Measurements from ENCODE around the gene G0S2. TPM values are rescaled to one million over a fixed set of nuclear protein-coding genes. Genes with fewer than 3 reads are reported as not detected.

G0S2 gene
- total and polyA plus RNA-seq, 9 of the 15 experiments (the other 6 are each of a cell fraction or from before 2014, with no cell fraction given) = 0.18 to 65.6 (median 11.4) TPM

DNA sequence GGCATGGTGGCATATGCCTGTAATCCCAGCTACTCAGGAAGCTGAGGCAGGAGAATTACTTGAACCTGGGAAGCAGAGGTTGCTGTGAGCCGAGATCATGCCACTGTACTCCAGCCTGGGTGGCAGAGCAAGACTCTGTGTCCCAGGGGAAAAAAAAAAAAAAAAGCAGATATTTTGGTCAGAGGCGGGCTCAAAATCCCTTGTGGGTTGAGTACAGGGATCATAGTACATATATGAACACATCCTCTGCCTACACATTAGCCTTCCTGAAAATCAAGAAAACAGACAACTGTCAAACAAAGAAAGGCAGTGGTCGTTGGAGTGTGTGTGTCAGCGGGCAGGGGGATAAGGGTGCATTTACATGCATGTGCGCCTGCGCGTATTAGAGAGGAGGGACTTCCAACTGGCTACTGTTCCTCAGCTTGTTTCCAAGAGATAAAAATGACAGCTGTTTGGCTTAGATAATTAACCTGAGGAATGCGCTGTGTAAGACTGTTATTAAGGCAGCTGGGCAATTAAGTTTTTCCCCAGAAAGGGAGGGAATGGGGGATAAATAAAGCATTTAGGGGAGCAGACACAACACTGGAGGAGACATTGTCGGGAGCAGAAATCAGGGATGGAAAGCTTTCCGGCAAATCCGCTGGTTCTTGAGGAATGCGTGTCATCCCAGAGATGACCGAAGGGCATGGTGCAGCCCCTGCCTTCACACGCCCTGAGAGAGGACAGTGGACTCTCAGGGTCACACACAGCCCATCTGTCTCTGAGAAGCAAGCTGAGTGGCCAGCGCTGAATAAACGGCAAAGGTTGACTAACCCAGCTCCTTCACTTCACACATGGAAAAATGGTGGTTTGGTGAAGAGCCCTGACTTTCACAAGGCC lies 29.4 kb upstream of the G0S2 start (continued):
- TF ChIP-seq ZNF668 (CRISPR knock-in tag; IDR thresholded peaks at IDR 0.05) (peak; percentile 35; the same call in 1 of the 2 replicates), SMARCC2 (IDR thresholded peaks at IDR 0.05; ENCODE audit: low read depth) (peak; percentile 89), SMAD1 (IDR thresholded peaks at IDR 0.05; ENCODE audit: low read depth, low read length, partially characterized antibody) (no peak), ESRRA (IDR thresholded peaks at IDR 0.05; ENCODE audit: borderline replicate concordance, low read depth) (no peak), CHCHD3 (CRISPR knock-in tag; IDR thresholded peaks at IDR 0.05) (no peak), L3MBTL2 (IDR thresholded peaks at IDR 0.05) (peak; percentile 52), ZNF121 (CRISPR knock-in tag; conservative IDR thresholded peaks at IDR 0.05) (no peak), TGIF2 (CRISPR knock-in tag; IDR thresholded peaks at IDR 0.05) (no peak), SMAD4 (CRISPR knock-in tag; conservative IDR thresholded peaks at IDR 0.05) (peak; percentile 74; the same call in 1 of the 2 replicates), TEAD4 (IDR thresholded peaks at IDR 0.05; ENCODE audit: low read length) (peak; percentile 98), TEAD4 (CRISPR knock-in tag; IDR thresholded peaks at IDR 0.05; ENCODE audit: borderline replicate concordance) (no peak)
- TF ChIP-seq, protein P1, sequence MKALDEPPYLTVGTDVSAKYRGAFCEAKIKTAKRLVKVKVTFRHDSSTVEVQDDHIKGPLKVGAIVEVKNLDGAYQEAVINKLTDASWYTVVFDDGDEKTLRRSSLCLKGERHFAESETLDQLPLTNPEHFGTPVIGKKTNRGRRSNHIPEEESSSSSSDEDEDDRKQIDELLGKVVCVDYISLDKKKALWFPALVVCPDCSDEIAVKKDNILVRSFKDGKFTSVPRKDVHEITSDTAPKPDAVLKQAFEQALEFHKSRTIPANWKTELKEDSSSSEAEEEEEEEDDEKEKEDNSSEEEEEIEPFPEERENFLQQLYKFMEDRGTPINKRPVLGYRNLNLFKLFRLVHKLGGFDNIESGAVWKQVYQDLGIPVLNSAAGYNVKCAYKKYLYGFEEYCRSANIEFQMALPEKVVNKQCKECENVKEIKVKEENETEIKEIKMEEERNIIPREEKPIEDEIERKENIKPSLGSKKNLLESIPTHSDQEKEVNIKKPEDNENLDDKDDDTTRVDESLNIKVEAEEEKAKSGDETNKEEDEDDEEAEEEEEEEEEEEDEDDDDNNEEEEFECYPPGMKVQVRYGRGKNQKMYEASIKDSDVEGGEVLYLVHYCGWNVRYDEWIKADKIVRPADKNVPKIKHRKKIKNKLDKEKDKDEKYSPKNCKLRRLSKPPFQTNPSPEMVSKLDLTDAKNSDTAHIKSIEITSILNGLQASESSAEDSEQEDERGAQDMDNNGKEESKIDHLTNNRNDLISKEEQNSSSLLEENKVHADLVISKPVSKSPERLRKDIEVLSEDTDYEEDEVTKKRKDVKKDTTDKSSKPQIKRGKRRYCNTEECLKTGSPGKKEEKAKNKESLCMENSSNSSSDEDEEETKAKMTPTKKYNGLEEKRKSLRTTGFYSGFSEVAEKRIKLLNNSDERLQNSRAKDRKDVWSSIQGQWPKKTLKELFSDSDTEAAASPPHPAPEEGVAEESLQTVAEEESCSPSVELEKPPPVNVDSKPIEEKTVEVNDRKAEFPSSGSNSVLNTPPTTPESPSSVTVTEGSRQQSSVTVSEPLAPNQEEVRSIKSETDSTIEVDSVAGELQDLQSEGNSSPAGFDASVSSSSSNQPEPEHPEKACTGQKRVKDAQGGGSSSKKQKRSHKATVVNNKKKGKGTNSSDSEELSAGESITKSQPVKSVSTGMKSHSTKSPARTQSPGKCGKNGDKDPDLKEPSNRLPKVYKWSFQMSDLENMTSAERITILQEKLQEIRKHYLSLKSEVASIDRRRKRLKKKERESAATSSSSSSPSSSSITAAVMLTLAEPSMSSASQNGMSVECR (CRISPR knock-in tag; IDR thresholded peaks at IDR 0.05) = 0 out of 2 replicates have a peak, but pooled peaks have one; percentile 24
- TF ChIP-seq, protein P2, sequence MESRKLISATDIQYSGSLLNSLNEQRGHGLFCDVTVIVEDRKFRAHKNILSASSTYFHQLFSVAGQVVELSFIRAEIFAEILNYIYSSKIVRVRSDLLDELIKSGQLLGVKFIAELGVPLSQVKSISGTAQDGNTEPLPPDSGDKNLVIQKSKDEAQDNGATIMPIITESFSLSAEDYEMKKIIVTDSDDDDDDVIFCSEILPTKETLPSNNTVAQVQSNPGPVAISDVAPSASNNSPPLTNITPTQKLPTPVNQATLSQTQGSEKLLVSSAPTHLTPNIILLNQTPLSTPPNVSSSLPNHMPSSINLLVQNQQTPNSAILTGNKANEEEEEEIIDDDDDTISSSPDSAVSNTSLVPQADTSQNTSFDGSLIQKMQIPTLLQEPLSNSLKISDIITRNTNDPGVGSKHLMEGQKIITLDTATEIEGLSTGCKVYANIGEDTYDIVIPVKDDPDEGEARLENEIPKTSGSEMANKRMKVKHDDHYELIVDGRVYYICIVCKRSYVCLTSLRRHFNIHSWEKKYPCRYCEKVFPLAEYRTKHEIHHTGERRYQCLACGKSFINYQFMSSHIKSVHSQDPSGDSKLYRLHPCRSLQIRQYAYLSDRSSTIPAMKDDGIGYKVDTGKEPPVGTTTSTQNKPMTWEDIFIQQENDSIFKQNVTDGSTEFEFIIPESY (CRISPR knock-in tag; IDR thresholded peaks at IDR 0.05) = no peak
- TF ChIP-seq, protein P3, sequence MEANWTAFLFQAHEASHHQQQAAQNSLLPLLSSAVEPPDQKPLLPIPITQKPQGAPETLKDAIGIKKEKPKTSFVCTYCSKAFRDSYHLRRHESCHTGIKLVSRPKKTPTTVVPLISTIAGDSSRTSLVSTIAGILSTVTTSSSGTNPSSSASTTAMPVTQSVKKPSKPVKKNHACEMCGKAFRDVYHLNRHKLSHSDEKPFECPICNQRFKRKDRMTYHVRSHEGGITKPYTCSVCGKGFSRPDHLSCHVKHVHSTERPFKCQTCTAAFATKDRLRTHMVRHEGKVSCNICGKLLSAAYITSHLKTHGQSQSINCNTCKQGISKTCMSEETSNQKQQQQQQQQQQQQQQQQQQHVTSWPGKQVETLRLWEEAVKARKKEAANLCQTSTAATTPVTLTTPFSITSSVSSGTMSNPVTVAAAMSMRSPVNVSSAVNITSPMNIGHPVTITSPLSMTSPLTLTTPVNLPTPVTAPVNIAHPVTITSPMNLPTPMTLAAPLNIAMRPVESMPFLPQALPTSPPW (CRISPR knock-in tag; IDR thresholded peaks at IDR 0.05) = peak; percentile 69
- TF ChIP-seq, protein P4, sequence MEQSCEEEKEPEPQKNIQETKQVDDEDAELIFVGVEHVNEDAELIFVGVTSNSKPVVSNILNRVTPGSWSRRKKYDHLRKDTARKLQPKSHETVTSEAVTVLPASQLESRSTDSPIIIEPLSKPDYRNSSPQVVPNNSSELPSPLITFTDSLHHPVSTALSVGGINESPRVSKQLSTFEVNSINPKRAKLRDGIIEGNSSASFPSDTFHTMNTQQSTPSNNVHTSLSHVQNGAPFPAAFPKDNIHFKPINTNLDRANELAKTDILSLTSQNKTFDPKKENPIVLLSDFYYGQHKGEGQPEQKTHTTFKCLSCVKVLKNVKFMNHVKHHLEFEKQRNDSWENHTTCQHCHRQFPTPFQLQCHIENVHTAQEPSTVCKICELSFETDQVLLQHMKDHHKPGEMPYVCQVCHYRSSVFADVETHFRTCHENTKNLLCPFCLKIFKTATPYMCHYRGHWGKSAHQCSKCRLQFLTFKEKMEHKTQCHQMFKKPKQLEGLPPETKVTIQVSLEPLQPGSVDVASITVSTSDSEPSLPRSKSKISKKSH (CRISPR knock-in tag; IDR thresholded peaks at IDR 0.05) = no peak
- TF ChIP-seq, protein P5, sequence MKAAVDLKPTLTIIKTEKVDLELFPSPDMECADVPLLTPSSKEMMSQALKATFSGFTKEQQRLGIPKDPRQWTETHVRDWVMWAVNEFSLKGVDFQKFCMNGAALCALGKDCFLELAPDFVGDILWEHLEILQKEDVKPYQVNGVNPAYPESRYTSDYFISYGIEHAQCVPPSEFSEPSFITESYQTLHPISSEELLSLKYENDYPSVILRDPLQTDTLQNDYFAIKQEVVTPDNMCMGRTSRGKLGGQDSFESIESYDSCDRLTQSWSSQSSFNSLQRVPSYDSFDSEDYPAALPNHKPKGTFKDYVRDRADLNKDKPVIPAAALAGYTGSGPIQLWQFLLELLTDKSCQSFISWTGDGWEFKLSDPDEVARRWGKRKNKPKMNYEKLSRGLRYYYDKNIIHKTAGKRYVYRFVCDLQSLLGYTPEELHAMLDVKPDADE (conservative IDR thresholded peaks at IDR 0.05; ENCODE audit: control insufficient read depth, low read depth, low read length) = no peak

All from K562 (cell line).